Psoas muscle (tissue), 8 donors: ENCODE results near the gene AP2A2. TPM values are rescaled to one million over a fixed set of nuclear protein-coding genes. Genes with fewer than 3 reads are reported as not detected.

Experiments
- ATAC-seq, 4 donors: fragments of 200-7000 bp; cut with Tn5 transposase; one replicate each; pipeline ENCODE4 v1.9.1; 2020; ENCODE audit warnings: moderate library complexity in 3 of 4, mild to moderate bottlenecking in 2 of 4
- DNase-seq, 2 donors: peaks; one replicate each; pipeline ENCODE4 v3.0.0-alpha.2; 2020
- H3K27ac ChIP-seq: fragments of 200-600 bp; one replicate; pipeline ENCODE4 v1.8.0; 2022
- H3K27me3 ChIP-seq, 3 donors: fragments of 200-600 bp in 1 of 3; one replicate each; pipeline versions ENCODE4 v1.6.1 to v1.8.0; 2013 to 2022; ENCODE audit warnings: low read length in 2 of 3, mild to moderate bottlenecking in 2 of 3, moderate library complexity in 1 of 3; ENCODE audit not compliant: insufficient read depth in 3 of 3
- H3K36me3 ChIP-seq, 2 donors: fragments of 200-600 bp in 1 of 2; one replicate each; pipeline versions ENCODE4 v1.6.1 to v1.8.0; 2013 to 2022; ENCODE audit warnings: low read depth in 1 of 2, mild to moderate bottlenecking in 1 of 2, moderate library complexity in 1 of 2; ENCODE audit not compliant: insufficient read depth in 1 of 2
- H3K4me1 ChIP-seq: fragments of 200-600 bp; one replicate; pipeline ENCODE4 v1.8.0; 2022
- H3K4me3 ChIP-seq: fragments of 200-600 bp; one replicate; pipeline ENCODE4 v1.8.0; 2022; ENCODE audit warnings: mild to moderate bottlenecking
- H3K9me3 ChIP-seq: fragments of 200-600 bp; one replicate; pipeline ENCODE4 v1.8.0; 2022
- CTCF ChIP-seq: fragments of 200-600 bp; IDR thresholded peaks from one replicate; pipeline ENCODE4 v1.8.0; 2022; ENCODE audit warnings: antibody characterized with exemption
- WGBS, 3 donors: extraction: QIAGEN DNeasy Blood & Tissue Kit; methylation state at CpG; one replicate each; pipeline versions ENCODE4 v1.1.6 to v1.1.7; 2013; 5-methylcytosine and 5-hydroxymethylcytosine counted together
- intact Hi-C, 2 donors: fragments of 100-400 bp; cut with DNase I; formaldehyde crosslinking; loops; one replicate each; pipeline versions ENCODE4 v1.11.0 to v1.14.2; 2022
- long read RNA-seq, 2 donors: library from polyadenylated mRNA; unstranded; transcript quantifications; one replicate each; pipeline ENCODE4 v2.0.0, GENCODE V29; 2021
- polyA plus RNA-seq, 3 donors: library from polyadenylated mRNA; stranded (reverse); fragments of 200-250 nt; gene quantifications; one replicate each; pipeline ENCODE4 v1.2.3, GENCODE V29; 2013
- total RNA-seq, 4 donors: library from RNA; stranded (reverse); fragmentation: NEBNext Ultra II Directional in 2 of 4; extraction: Animal tissue kit (Norgen Biotek cat#: 25700) in 2 of 4; gene quantifications; one replicate each; pipeline versions ENCODE4 v1.2.1 to v1.2.4, GENCODE V29; 2021 to 2023
- donor health status: healthy with polysubstance abuse.
- donor health status: DM: no; HTN: no; CAD: no; lungs with moderate emphysema.
- donor health status: Bipolar disorder and iron deficiency.
- donor health status: healthy.
- donor health status: DM: yes; HTN: yes; CAD: no.
- donor health status: DM: no; HTN: no; CAD: no.
- donor health status: DM: no; HTN: no; CAD: no.
- donor health status: DM: yes; HTN: yes; CAD: no.

AP2A2 gene
- total RNA-seq (10 to 100 TPM; 26.5 to 31.4 (median 27.7) TPM), polyA plus RNA-seq (10 to 100 TPM; 15.9 to 21.7 (median 19.8) TPM)
- long read RNA-seq, donor 1, full-length matches to known transcripts: 4 of 9 reads
- long read RNA-seq, donor 1, partial matches to known transcripts: 3 of 9 reads
- long read RNA-seq, donor 1, other reads (novel, unspliced or antisense): 2 of 9 reads
- long read RNA-seq, donor 2, full-length matches to known transcripts: 7 of 16 reads
- long read RNA-seq, donor 2, partial matches to known transcripts: 3 of 16 reads
- long read RNA-seq, donor 2, other reads (novel, unspliced or antisense): 6 of 16 reads

GRCh38 chr11:925496-926301, at the start of gene AP2A2:
AP2A2 (plus strand) TSS chr11:925870; CDS start chr11:926022, 152 bp downstream.
- no peaks in the 10 kb centered on the region for H3K27me3 ChIP-seq
- peaks cover 0 to 9% of the 10 kb centered on the region in 2 donors for H3K36me3 ChIP-seq
- H3K4me3 ChIP-seq: peak within 1 kb of the TSS; percentile 80
- H3K4me1 ChIP-seq: peaks cover 23% of the 10 kb centered on the region
- H3K9me3 ChIP-seq: no peaks in the 10 kb centered on the region
- peak; percentile 83 for TF ChIP-seq CTCF
- intact Hi-C loops: loop anchor here (5.0 kb wide), 3 partner anchors 52 to 127 kb away; no protein-coding TSS in a partner anchor
- DNase-seq (peak; percentile 95), ATAC-seq (peak; percentile 93 to 96 (median 94))
- 5 to 8% (median 5%) methylated on average over 60 to 124 of the region's 124 CpGs for WGBS, 3 donors
- H3K27ac ChIP-seq: peak within 1 kb of the TSS; percentile 86

DNA sequence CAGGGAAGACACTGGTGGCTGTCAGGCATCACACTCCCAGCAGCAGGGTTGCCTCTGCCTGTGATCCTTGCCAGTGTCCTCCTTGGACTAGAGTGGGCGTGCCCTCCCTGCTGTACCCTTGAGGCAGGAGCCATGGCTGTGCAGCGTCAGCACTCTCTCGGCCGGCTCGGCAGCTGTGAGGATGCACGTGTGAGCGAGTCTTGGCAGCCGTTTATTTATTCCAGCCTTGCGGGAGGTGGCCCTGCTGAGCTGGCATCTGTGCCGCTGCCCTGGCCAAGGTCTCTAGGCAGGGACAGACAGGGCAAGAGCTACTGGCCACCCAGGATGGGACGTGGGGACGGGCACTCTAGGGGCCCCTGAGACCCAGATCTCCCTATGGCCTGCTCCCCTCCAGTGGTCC, 49.1 kb upstream of the AP2A2 start:
- Histone ChIP-seq H3K4me1 (peaks cover 11% of the 10 kb centered on the region), H3K27me3 (no peaks in the 10 kb centered on the region), H3K9me3 (no peaks in the 10 kb centered on the region), H3K27ac (peak overlapping the region; percentile 58), H3K36me3 (peaks cover 2 to 6% of the 10 kb centered on the region in 2 donors), H3K4me3 (no peak overlapping the region)
- no peak for TF ChIP-seq CTCF
- DNase-seq (peak; percentile 63 to 90), ATAC-seq (peak; percentile 86 to 97 (median 96))
- intact Hi-C loops: no loop called here
- 15 to 46% (median 28%) methylated on average over 11 to 12 of the region's 12 CpGs for WGBS, 3 donors

GRCh38 chr11:877565-877964, 48.1 kb upstream of the AP2A2 start:
- Histone ChIP-seq H3K27me3 (no peaks in the 10 kb centered on the region), H3K27ac (no peak overlapping the region), H3K4me1 (peaks cover 11% of the 10 kb centered on the region), H3K4me3 (no peak overlapping the region), H3K36me3 (peaks cover 2 to 17% of the 10 kb centered on the region in 2 donors), H3K9me3 (no peaks in the 10 kb centered on the region)
- no peak for TF ChIP-seq CTCF
- ATAC-seq: no peak
- DNase-seq: no peak
- intact Hi-C loops: no loop called here
- 92 to 99% (median 94%) methylated on average over 8 to 11 of the region's 11 CpGs for WGBS, 3 donors

DNA sequence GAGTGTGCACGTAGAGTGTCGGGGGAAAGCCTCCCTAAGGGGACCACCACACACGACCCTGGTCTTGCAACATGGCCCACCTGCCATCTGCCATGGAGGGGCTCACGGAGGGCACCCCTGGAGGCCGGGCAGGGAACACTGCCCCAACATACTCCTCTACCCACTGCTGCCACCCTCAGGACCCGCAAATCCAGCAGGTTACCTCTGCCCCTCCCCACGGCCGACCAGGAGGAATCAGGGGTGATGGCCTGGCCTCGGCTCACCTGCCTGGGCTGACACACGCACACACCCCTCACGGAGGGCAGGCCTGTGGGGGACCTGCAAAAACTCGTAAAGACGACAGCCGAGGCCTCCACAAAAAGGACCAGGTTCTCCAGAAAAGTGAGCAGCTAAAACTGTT, 45.2 kb upstream of the AP2A2 start:
- 89 to 92% (median 92%) methylated on average over 14 of the region's 14 CpGs for WGBS, 3 donors
- Histone ChIP-seq H3K4me3 (no peak overlapping the region), H3K27ac (no peak overlapping the region), H3K4me1 (peaks cover 11% of the 10 kb centered on the region), H3K36me3 (peaks cover 2 to 29% of the 10 kb centered on the region in 2 donors), H3K9me3 (no peaks in the 10 kb centered on the region), H3K27me3 (no peaks in the 10 kb centered on the region)
- no peak for ATAC-seq
- TF ChIP-seq CTCF: no peak
- intact Hi-C loops: no loop called here
- DNase-seq: no peak
